GM19043 (cell line): Measurements from ENCODE around the gene SCTR.

Source experiments
- ATAC-seq: cut with Tn5 transposase; IDR thresholded peaks from one replicate; pipeline ENCODE4 v1.9.1; 2021; ENCODE audit warnings: low read depth; ENCODE audit not compliant: unreplicated experiment

The SCTR gene

GRCh38 chr2:119489232-119489952, 34.9 kb downstream of the SCTR start:
- ATAC-seq, result no peak

- peak; percentile 15 for ATAC-seq
These were observed 35.8 kb downstream of the SCTR start for GRCh38 chr2:119488245-119489214.

GRCh38 chr2:119487434-119488244, 36.6 kb downstream of the SCTR start:
- peak; percentile 92 for ATAC-seq

- no peak for ATAC-seq
These were observed 37.4 kb downstream of the SCTR start for GRCh38 chr2:119486886-119487285.

- ATAC-seq, result no peak
These were observed 38.0 kb downstream of the SCTR start for GRCh38 chr2:119486196-119486827.

GRCh38 chr2:119485336-119486110, 38.8 kb downstream of the SCTR start:
- ATAC-seq, result no peak

GRCh38 chr2:119484834-119485233, 39.4 kb downstream of the SCTR start:
- no peak for ATAC-seq

- ATAC-seq, result no peak
These were observed 40.2 kb downstream of the SCTR start for GRCh38 chr2:119483896-119484718.

- ATAC-seq, result no peak
These were observed 40.9 kb downstream of the SCTR start for GRCh38 chr2:119483395-119483753.

GRCh38 chr2:119482481-119483394, 41.5 kb downstream of the SCTR start:
- no peak for ATAC-seq

GRCh38 chr2:119481501-119482455, 42.5 kb downstream of the SCTR start:
- no peak for ATAC-seq

- ATAC-seq, result no peak
These were observed 43.6 kb downstream of the SCTR start for GRCh38 chr2:119480718-119481142.

- ATAC-seq, result no peak
These were observed 44.1 kb downstream of the SCTR start for GRCh38 chr2:119480184-119480583.

GRCh38 chr2:119478978-119479295, 45.3 kb downstream of the SCTR start:
- no peak for ATAC-seq

- ATAC-seq, result no peak
These were observed 45.9 kb downstream of the SCTR start for GRCh38 chr2:119478188-119478977.

- no peak for ATAC-seq
These were observed 47.2 kb downstream of the SCTR start for GRCh38 chr2:119477113-119477505.
